Astrocyte (in vitro differentiated cells and primary cell): Measurements from ENCODE around the gene FAM50A.

Source experiments
- CTCF ChIP-seq: IDR thresholded peaks from 2 replicates; pipeline ENCODE4 v1.5.1; 2011; ENCODE audit warnings: low read depth, mild to moderate bottlenecking, inconsistent platforms, low read length, moderate library complexity; ENCODE audit not compliant: insufficient read depth
- EZH2 ChIP-seq: IDR thresholded peaks from 2 replicates; pipeline ENCODE4 v1.6.1; 2012; ENCODE audit warnings: mild to moderate bottlenecking, low read length, inconsistent platforms; ENCODE audit not compliant: insufficient read depth

GRCh38 chrX:154484255-154485149 is 40.6 kb downstream of the FAM50A start:
- TF ChIP-seq EZH2 (no peak), CTCF (no peak)
